ENCODE measurements around the gene REC8.

DNA sequence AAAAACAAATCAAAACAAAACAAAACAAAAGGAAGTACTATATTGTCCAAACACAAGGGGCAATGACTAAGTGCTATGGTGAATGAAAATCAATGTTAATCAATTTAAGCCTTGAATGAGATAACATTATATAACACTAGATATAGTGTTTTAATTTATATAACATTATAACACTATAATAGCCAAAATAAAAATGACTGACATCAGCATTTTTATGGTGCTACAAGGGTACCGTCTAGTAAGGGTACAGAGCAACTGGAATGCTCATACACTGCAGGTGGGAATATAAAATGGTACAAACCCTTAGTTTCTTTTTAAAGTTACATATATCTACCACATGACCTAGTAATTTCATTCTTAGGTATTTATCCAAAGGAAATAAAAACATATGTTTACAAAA is 54.6 kb downstream of the REC8 start:
- TF ChIP-seq, protein P1, sequence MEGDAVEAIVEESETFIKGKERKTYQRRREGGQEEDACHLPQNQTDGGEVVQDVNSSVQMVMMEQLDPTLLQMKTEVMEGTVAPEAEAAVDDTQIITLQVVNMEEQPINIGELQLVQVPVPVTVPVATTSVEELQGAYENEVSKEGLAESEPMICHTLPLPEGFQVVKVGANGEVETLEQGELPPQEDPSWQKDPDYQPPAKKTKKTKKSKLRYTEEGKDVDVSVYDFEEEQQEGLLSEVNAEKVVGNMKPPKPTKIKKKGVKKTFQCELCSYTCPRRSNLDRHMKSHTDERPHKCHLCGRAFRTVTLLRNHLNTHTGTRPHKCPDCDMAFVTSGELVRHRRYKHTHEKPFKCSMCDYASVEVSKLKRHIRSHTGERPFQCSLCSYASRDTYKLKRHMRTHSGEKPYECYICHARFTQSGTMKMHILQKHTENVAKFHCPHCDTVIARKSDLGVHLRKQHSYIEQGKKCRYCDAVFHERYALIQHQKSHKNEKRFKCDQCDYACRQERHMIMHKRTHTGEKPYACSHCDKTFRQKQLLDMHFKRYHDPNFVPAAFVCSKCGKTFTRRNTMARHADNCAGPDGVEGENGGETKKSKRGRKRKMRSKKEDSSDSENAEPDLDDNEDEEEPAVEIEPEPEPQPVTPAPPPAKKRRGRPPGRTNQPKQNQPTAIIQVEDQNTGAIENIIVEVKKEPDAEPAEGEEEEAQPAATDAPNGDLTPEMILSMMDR (conservative IDR thresholded peaks at IDR 0.05; ENCODE audit: low read depth, low read length), result no peak
- TF ChIP-seq EZH2 (IDR thresholded peaks at IDR 0.05; ENCODE audit: borderline replicate concordance, low read depth, low read length, poor library complexity, severe bottlenecking), result no peak
